Suppressor macrophage (primary cell): ENCODE data around the gene CCDC149.

Source experiments
- DNase-seq, 4 experiments: peaks; one replicate each; pipeline ENCODE4 v3.0.0-alpha.2; 2020 to 2022

The CCDC149 gene

DNA sequence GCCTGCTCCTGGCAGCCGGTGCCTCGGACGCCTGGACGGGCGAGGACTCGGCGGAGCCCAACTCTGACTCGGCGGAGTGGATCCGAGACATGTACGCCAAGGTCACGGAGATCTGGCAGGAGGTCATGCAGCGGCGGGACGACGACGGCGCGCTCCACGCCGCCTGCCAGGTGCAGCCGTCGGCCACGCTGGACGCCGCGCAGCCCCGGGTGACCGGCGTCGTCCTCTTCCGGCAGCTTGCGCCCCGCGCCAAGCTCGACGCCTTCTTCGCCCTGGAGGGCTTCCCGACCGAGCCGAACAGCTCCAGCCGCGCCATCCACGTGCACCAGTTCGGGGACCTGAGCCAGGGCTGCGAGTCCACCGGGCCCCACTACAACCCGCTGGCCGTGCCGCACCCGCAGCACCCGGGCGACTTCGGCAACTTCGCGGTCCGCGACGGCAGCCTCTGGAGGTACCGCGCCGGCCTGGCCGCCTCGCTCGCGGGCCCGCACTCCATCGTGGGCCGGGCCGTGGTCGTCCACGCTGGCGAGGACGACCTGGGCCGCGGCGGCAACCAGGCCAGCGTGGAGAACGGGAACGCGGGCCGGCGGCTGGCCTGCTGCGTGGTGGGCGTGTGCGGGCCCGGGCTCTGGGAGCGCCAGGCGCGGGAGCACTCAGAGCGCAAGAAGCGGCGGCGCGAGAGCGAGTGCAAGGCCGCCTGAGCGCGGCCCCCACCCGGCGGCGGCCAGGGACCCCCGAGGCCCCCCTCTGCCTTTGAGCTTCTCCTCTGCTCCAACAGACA is 113.1 kb downstream of the CCDC149 start:
- peak in 2 of 4 experiments; percentile 11 to 40 for DNase-seq

DNA sequence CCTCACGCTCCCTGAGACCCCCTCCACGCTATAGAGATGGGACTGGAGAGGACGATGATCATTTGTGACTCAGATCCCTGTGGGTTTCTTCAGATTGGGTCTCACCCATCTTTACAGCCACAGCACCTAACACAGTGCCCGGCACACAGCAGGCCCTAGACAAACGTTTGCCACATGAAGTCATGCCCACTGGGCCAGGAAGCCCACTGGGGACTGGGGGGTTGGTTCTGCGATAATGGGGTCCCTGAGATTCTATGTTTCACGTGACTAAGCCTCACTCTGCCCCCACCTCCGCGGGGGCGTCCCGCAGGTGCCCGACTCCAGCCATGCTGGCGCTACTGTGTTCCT is 113.7 kb downstream of the CCDC149 start:
- no peak for DNase-seq

DNA sequence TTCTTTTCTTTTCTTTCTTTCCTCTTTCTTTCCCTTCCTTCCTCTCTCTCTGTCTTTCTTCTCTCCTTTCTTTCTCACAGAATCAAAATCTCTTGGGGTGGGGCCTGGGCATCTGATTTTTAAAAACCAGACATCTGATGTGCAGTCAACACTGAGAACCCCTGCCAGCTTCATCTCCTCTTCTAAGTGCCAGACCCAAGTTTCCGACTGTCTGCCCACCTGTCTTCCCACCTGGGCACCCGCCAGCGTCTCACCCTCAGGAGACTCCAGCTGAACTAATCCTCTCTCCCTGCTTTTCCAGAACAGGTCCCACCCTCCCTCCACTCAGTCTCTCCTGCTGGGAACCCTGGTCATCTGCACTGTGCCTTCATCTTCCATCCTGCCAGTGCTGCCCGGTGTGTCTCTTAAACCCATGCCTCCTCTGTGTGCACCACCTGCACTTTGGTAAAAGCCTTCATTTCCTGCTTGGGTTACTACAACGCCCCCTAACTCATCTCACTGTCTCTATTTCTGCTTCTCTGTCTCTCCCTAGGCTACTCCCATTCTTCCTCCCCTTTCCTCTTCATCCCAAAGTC is 114.7 kb downstream of the CCDC149 start:
- no peak for DNase-seq

DNA sequence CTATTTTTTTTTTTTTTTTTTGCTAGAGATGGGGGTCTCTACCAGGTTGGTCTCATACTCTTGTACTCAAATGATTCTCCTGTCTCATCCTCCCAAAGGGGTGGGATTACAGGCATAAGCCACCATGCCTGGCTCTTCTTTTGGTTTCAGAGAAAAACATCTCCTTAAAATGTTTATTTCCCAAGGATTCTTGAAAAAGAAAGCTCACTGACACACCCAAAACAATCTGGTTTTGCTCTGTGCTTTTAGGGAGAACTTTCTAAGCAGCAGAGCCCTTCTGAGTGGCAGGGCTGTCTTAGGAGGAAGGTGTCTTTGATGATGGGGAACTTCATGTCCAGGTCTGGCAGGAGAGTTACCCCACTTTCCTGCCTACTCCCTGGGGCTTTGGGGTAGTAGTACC is 116.2 kb downstream of the CCDC149 start:
- DNase-seq, result no peak

DNA sequence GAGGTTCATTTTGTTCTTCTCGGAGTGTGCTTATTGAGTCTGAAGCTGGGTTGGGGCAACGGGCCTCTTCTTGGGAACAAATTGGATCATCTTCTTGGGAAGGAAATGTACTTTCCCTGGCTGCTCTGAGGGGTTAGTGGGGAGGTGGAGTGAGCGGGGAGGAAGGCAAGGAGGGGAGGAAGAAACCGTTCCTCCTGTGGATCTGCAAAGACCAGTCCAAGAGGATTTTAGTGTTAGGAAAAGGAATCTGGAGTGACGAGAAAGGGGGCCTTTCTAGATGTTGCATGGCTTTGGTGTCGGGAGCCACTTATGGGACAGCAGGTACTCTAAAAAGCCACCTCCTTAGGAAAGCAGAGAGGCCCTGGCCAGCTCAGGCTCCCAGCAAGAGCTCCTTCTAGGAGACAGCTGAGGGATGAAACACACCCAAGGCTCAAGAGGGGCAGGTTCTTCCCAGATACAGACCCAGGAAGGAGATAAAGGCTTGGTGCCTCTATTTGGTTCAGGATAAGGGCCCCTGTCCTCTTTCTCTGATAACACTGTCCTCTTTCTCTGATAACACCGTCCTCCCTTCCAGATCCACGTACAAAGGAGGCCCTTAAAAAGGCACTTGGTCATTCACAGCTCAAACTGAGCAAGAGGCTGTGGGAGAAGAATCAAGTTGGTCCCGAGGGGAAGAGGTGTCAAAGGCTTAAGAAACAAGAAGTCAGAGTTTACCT is 117.0 kb downstream of the CCDC149 start:
- DNase-seq, result no peak

DNA sequence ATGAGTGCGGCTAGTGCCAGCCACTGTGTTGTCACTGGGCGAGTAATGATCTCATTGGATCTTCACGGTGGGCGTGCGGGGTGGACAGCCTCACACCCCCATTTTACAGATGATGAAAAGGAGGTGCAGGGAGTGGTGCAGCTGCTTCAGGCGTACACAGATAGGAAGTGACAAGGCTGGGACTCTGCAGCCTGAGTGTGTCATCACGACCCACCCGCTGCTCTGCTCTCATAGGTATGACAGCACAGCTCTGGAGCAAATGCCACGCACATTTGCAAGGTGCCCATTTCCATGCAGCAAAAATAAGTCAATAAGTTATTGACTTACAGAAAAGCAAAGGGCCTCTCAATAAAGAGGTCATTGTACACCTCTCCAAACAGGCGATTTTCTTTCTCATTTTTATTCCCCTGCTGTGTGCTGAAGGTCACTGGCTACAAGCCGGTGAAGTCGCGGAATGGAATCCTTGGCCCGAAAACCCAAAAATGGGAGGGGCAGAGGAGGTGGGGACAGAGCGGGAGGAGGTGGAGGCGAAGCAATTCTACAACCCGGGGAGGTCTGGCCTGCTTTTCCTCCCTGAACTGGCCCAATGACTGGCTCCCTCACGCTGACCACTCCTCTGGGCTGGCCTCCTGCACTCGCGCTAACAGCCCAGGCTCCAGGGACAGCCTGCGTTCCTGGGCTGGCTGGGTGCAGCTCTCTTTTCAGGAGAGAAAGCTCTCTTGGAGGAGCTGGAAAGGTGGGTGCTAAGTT is 117.8 kb downstream of the CCDC149 start, which contains the start of gene SOD3:
SOD3 (plus strand) TSS at position 658 of the 750 bp plus-strand sequence. CDS start 3,949 bp downstream, outside the sequence.
- DNase-seq, result peak; percentile 27 to 52 (median 38)

DNA sequence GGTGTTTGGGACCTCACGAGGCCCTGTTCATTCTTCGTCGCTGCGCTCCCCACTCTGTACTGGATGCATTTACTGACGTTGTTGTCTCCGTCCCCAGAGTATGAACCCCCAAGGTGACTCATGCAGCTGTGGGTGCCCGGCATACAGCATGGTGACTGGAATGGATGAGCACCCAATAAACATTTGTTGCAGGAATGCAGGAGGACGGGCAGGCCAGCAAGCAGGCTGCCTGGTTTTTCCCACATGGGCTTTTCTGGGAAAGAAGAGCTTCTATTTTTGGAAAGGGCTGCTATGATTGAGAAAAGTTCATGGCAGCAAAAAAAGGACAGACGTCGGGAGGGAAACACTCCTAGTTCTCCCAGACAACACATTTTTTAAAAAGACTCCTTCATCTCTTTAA is 118.4 kb downstream of the CCDC149 start:
- DNase-seq, result no peak

DNA sequence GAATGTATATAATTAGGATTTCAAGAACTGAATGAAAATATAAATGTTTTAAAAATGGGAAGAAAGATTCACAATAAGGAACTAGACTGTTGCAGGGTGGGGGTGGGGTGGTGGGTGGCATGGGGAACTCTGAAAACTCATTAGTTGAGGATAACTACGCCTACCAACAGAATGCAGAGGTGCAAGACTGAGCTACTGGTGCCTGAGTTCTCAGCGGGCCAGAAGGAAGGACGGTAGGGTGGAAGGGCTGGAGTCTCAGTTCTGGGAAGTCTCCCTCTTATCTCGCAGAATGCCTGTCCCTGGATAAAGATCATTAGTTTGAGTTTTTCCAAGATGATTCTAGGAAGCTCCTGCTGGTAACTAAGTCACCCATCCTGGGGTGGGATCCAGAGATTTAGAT is 118.8 kb downstream of the CCDC149 start:
- peak; percentile 47 to 80 (median 72) for DNase-seq

DNA sequence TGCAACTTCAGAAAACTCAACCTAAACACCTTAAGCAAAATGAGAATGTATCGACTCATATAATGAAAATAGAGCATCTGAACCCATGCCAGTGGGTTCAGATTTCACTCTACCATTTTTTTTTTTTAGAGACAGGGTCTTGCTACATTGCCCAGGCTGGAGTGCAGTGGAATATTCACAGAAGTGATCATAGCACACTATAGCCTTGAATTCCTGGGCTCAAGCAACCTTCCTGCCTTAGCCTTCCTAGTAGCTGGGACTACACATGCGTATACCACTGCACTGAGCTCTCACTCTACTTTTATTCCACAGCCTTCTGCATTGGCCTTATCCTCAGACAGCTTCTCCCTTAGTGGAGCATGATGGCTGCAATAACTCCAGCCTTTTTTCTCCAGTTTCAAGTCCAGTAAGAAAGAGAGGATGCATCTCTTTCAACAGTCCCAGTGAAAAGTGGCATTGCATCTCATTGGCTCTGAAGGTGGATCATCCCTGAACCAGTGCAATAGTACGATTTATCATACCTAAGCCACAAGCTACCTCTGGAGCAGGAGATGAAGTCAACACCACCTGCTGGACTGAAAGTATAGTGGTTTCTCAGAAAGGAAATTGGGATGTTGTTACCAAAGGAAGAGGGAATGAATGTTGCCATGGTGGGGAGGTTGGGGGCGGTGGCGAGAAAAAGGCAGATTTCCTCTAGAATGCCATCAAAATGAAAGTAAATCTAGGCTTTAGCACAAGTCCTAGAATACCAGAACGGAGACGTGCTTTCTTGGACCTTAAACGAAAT is 119.4 kb downstream of the CCDC149 start:
- DNase-seq, result peak; percentile 36 to 54 (median 48)

DNA sequence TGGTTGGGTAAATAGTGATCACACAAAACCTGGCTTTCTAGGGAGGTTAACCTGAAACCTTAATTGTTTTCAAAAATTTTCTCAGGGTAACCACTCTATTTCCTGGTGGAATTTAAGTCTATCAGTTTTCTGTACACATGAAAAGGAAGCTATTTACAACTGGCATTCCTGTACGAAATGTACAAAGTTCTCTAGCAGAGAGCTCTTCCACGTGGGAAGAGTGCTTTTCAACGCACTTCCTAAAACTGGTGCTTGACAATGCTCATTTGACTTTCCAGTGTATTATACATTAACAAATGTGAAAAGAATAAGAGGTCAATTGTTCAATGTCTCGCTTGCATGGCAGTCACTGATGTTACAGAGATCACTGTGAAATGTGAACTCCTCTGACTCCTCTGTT is 120.3 kb downstream of the CCDC149 start:
- no peak for DNase-seq

DNA sequence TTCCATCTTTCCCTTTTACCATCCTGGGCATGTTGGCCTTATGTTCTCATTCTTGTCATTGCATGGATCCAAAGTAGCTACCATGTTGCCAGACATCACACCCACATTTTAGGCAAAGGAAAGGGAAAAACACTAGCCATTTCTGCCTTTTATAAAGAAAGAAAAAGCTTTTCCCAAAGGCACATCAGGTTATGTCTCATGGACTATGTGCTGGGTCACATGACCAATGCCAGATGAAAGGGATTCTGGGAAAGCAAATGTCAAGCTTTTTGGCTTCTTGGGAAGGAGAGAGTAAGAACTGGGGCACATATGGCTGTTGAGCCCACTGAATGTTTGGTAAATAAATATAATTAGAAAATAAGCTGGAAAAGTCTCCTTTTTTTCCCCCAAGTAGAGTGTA is 121.8 kb downstream of the CCDC149 start:
- no peak for DNase-seq

DNA sequence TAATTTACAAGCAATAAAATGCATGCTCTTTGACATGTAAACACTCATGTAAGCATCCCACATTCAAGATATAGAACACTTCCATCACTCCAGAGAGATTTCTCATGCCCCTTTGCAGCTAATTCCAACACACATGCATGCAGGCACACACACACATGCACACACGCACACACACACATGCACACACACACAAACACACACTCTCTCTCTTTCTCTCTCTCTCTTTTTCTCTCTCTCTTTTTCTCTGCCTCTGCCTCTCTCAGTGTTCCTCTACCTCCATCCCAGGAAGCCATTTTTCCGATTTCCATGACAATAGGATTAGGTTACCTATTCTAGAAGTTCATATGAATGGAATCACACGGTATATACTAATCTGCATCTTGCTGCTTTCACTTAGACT is 129.3 kb downstream of the CCDC149 start:
- no peak for DNase-seq

DNA sequence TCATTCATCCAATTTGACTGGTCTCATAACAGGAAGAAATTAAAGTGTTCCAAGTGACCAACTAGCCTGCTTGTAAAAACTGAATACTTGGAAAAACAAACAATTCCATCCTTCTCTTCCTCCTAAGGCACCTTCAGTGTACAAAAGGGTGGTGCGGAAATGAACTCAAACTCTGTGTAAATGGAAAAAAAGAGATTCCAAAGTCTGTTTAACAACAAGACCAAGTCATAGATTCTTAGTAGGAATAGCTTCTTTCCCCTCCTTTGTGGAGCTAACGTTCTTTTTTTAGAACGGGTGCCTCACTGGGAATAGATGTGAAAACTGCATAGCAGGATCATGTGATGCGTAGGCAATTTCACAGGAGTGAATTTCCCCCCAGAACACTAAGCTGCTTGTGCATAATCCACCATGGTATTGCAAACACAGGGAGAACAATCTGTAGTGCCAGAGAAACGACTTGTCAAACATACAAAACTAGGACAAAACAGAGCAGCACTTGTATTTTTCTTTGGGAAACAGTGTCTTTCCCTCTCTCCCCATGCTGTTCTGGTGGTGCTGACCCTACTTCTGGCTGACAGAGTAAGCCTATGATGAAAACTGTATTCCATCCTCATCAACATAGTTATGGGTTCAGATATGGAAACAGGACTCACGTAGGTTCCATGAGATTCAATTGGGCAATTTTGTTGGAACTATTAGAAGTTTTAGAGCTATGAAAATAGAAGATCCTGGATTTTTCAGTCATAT is 130.7 kb downstream of the CCDC149 start:
- no peak for DNase-seq

DNA sequence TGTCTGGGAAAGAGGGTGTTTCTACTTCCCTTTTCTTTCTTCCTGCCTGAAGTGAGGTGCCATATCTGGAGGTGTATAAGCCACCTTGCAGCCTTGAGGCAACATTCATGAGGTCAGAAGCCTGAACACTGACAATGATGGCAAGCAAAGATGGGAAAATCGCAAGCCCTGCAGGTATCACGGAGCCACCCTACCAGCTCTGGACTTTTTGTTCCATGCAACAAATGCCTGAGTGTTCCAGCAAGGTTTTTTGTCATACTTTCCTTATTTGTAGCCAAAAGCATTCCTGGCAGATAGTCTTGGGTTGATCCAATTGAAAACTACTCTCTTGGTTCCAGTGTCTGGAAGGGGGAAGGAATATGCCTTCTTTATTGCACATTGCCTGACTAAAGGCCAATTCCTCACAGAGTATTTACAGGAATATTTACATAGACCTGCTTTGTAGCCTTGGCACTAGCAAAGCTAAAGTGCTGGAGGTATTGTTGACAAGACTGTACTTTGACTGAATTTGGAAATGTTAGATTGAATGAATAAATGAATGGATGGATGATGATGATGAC is 131.8 kb downstream of the CCDC149 start:
- DNase-seq, result no peak

DNA sequence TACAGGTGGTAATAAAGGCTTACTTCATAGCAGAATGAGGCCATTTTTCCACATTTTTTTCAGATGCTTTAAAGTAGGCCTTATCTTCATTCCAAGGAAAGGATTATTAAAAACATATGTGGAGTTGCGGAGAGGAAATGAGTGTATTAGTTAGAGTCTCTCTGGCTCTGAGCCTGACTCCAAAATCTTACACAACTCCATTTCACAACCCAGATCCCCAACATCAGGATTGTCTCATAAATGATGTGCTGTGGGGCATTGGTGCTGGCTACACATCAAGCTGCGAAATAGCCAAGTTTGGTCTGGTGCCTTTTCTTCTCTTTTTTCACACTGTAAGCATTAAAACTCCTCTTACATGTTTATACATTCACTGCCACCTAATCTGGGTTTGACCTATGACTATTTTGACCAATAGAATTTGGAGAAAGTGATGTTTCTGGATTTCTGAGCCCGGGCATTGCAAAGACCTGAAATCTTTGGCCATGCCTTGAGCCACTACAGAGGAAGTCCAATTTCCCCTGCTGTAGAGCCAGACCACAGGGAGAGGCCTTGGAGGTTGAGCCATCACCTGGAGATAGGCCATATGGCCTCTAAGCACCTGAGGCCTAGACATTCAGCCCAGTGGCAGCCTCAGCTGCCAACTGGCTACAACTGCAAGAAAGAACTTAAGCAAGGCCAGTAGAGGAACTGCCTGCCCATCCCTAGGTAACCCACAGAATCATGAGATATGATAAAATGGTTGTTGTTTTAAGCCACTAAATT is 134.2 kb downstream of the CCDC149 start:
- DNase-seq, result peak; percentile 34 to 71 (median 42)

DNA sequence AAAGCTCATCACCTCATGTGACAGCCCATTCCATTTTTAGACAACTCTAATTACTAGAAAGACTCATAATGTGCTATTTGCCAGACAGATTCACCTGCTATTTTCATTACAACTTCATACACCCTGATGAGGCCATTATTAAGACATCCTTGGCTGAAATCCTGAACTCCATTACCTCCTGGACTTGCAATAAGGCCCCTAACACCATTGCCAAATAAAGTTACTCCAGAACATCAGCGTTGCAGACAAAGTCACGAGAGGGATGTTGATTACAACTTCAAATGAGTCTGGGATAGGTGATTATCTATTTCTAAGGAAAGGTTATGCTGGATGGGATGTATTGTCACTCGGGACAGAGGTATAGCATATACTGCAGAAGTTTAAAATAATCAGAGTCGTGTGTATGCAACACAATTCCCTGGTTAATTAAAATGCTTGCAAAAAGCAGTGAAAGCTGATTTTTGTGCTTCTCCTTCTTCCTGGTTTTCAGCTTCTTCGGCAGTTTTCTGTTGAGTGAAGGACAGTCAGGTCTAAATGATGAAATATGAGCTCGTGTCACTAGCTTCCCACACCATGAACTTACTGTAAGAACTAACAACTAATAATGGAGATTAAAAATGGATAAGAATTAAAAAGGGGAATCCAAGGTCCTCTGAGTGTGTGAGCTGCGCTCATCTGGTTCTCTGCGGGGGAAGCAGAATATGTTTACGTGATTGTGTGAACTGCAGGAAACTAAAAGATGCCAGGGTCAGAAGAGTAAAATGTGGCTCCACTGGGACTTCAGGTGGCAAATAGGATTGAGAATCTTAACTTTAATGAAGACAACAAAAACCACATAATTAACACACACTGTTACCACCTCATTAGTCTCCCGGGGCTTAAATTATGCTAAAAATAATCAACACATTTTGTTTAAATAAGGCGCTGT is 135.0 kb downstream of the CCDC149 start:
- peak; percentile 14 to 64 (median 44) for DNase-seq

DNA sequence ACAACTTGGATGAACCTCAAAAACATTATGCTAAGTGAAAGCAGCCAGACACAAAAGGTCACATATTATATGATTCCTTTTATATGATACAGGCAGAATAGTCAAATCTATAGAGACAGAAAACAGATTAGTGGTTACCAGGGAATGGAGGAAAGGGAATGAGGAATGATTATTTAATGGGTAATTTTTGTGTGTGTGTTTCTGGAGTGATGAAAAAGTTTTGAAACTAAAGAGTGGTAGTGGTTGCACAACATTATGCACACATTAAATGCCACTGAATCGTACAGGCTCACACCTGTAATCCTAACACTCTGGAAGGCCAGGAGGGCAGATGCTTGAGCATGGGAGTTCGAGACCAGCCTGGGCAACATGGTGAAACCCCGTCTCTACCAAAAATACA is 137.1 kb downstream of the CCDC149 start:
- no peak for DNase-seq

DNA sequence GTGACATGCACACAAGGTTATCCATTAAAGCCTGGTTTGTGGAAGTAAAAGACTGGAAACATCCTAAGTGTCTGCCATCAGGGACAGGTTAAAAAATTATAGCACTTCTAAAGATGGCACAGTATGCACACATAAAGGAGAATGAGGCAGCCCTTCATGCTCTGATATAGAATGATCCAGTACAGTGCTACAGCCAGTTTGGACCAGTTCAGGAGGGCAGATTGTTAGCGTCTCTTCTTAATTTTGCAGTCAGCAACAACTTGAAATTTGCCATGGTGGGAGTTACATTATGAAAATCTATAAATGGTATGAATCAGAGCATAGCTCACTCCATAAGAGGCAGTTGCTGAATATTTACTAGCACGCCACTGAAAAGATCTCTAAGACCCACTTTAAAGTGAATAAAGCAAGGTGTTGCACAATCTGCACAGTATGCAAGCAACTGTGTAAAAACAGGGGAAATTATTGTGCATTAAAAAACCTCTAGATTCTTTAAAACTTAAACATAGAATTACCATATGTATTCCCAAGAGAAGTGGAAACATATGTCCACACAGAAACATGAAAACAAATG is 137.7 kb downstream of the CCDC149 start:
- no peak for DNase-seq

DNA sequence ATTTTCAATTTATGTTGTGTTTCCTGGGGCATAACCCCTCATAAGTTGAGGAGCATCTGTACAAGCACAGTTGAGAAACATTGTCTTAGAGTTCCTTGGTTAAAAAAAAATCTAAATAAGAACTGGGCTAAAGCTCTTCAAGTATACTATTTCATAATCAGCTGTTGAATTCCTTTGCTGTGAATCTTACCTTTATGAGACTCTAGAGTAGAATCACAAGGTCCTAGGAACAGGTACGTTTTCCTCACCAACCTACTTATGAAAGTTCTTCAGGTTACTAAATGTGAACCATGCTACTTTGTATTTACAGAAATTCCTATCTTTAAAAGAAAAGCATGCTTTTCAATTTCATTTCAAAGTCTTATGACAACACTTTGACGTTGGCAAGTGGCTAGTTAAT is 138.4 kb downstream of the CCDC149 start:
- DNase-seq, result no peak
